NCI-H460 (cell line): ENCODE results near the gene BOK. TPM values are rescaled to one million over a fixed set of nuclear protein-coding genes. Genes with fewer than 3 reads are reported as not detected.
"Not testable (repeated sequence)": the region's sequence is repeated elsewhere in the genome, so short reads cannot be mapped to it uniquely, and the experiment has no call there.

Experiments used
- DNase-seq: peaks from one replicate; pipeline ENCODE4 v3.0.0-alpha.2; 2016; ENCODE audit warnings: low read depth; ENCODE audit errors: extremely low read depth
- total RNA-seq: library from RNA; depleted of rRNA; stranded (reverse); fragments of >200 nt; shearing (Covaris generic); gene quantifications from 2 replicates; pipeline ENCODE4 v1.2.3, GENCODE V29; 2014

The BOK gene
- total RNA-seq, 1 experiment from 2014 or later, result 8.9 TPM

DNA sequence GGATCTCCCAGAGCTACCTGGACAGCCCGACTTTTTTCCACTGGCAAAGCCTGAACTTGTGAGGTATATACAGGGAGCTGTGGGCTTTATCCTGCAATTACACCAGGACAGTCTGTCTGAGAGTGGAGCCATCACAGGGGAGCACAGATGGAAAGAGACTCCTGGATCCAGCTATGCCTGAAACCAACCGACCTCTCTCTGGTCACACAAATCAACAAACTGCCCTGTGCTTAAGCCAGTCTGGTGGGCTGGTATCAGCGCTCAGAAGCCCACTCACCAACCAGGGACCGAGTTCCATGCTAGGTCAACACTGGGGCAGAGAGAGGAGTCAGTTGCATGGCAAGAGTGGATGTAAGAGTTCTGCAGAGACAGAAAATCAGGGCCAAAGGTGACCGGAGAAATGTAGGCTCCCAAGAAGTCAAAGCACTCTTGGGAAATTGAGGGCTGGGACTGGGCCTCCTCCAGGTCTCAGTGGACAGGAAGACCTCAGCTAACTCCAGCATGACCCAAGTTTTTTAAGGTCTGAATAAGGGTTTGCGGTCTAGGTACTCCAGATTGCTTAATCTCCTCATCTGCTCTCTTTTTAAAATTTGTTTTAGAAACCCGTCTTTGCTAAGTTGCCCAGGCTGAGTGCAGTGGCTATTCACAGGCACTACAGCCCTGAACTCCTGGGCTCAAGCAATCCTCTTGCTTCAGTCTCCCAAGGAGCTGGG, 3.8 kb upstream of the BOK start:
- DNase-seq, result no peak

DNA sequence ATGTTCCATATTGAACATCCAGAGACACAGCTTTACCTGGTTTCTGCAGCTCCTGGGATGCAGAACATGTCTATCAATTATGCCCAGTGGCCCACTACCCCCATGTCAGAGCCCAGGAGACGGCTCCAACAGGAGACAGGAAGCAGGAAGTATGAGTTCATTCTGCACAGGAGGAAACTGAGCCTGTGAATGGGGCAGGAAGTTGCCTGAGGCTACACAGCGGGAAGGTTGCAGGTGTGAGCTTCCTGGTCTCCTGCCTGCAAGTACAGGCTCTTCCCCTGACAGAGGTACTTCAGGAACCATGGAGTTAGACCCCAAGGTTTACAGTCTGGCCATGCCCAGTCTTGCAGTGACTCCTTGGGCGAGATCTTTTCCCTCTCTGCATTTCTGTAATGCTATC, 2.8 kb upstream of the BOK start:
- DNase-seq, result no peak

GRCh38 chr2:241556746-241557145, 1.8 kb upstream of the BOK start:
- DNase-seq, result no peak

DNA sequence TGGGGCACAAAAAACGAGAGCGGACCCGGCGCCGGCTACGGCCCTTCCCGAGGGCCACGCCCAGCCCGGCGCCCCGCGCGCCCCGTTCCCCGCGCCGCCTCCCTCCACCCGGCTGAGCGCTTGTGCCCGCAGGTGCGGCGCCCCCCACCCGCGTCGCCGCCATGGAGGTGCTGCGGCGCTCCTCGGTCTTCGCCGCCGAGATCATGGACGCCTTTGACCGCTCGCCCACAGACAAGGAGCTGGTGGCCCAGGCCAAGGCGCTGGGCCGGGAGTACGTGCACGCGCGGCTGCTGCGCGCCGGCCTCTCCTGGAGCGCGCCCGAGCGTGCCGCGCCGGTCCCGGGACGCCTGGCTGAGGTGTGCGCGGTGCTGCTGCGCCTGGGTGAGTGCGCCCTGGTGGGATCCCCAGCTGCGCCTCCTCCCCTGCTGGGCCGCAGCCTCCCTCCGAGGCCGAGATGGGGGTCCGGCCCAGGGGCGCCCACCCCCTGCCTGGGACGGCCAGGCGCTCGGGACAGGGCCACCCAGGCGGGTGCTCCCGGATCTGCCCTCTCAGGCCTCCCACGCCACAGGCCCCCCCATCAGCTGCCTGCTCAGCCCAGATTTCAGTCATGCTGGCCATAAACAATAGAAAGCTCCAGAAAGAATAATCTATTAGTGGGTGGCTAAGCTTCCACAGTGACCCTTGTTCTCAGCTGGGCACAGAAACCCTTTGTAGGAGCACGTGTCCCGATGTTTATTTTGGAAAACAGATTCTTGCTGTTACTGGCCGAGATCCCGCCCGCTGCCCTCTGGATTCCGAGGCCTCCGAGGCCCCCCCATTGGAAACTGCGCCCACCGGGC, 997 bp downstream of the BOK start:
- DNase-seq, result peak; percentile 28

- DNase-seq, result no peak
Measured at GRCh38 chr2:241560162-241560882, 1.8 kb downstream of the BOK start.

DNA sequence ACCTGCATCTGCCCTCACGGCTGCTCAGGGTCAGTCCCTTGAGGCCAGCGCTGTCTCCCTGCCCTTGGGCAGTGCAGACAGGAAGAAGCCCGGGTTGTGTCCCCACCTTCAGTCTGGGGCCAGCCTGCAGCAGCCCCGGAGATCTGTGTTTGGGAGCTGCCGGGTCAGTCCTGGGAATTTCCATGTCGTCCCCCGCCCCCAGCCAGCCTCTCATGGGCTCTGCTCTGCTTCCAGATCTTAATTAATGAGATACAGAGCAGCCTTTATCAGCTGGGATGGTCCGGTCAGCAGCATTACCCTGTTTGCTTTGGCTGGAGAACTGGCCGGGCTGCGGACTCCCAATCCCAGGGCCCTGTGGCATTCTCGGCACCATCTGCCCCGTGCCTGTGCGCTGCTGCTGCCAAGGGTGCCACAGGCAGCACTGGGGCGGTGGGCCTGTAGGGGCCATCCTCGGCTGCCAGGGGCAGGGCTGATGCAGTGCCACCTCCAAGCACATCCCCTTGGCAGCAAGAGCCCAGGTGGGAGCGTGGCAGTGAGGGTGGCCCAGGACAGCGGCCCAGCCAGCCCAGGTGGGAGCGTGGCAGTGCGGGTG, 2.4 kb downstream of the BOK start:
- no peak for DNase-seq

GRCh38 chr2:241561832-241562231, 3.3 kb downstream of the BOK start:
- no peak for DNase-seq

DNA sequence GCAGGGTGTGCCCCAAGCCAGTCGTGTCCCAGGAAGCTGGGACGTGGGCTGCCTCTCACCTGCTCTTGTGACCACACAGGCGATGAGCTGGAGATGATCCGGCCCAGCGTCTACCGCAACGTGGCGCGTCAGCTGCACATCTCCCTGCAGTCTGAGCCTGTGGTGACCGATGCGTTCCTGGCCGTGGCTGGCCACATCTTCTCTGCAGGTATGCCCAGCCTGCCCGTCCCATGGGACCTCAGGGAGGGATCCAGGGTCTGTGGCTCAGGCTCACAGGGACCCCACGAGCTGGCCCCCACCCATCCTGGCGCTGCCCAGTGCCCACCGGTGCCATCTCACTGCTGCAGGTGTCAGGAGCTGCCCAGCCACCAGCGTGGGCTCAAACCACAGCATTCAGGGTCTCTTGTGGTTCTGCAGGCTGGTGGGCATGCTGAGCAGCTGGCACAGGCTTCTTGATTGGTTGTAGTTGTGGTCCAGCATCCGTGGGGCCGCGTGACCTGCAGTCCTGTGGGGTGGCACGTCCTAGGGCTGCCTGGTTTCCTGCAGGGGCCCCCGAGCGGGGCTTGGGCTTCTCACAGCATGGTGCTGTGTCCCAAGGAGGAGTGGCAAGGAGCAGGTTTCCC, 3.8 kb downstream of the BOK start:
- no peak for DNase-seq

DNA sequence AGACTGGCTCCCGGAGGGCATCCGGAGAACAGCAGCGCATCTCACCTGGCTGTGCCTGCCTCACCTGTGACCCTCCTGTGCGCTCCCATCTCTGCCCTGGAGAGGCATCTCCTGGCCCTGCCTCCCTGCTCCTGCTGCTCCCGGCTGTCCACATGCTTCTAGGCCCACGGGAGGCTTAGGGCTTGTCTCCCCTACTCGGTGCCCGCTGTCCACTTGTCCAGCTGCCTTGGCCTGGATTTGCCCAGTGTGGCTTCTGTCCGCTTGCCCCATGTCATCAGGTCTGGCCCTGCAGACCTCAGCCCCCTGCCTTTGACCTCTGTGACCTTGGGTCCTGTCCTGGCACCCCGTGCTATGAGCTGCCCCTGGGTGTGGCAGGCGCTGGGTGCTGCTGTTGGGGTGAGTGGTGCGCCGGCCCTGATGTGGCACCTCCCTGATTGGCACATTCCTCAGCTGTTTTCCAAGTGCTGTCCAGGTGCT, 4.5 kb downstream of the BOK start:
- DNase-seq, result no peak

DNA sequence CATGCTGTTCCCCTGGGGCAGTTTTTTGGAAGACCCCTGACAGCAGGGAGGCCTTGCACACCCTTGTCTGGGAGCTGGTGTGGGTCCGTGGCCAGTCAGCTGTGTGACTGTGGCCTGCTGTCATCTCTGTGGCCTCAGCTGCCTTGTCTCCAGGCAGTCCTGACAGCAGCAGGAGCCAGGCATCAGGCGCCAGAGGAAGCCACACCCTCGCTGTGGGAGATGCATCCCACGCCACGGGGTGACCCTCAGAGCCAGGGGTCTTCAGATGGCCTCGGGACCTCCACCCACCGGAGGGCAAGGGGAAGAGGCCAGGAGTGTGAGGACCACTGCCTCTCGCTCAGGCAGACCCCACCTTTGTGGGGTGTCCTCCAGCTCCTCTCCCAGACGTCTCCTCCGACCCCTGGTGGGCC, 5.0 kb downstream of the BOK start:
- no peak for DNase-seq

DNA sequence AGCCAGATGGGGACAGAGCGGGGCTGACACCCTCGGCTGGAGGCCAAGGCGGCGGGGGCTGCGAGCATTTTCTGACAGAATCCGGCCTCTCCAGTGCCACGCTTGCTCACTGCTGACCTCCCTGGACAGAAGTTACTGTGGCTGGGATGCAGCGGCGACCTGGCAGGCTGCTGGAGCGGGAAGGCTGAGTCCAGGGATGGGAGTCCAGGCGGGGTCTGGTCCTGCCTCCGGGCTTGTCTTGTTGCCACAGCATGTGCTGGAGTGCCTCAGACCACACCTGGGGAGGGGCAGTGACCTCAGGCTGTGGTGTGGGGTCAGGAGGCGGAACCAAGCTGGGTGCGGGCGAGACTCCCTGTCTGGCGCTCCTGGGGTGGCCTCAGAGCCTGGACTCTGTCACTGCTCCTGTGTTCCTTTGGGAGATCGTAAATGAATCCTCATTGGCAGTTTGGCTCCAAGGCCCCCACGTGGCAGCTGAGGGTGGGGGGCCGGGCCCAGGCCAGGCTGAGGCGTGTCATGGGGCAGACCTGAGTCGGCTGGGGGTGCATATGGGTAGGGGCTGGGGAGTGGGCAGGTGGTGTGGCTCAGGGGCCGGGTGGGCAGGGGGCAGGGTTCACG, 5.5 kb downstream of the BOK start:
- DNase-seq, result no peak

GRCh38 chr2:241564596-241565410, 6.3 kb downstream of the BOK start:
- DNase-seq, result no peak

DNA sequence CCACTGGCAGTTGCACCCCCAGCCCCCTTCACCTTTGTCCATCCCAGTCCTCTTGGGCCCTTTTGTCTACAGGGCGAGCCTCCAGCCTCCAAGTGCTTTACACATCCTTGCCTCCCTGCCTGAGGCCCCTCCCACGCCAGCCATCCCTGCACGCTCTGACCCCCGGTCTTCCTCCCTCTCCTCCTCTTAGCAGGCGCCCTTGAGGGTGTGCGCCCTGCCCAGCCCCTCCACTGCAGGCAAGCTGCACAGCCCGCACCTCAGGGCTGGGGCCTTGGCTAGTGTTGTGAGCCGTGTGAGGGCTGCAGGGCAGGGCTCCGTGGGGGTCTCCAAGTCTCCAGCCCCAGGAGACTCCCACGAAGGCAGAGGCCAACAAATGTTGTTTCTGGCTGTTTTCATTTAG, 6.9 kb downstream of the BOK start:
- DNase-seq, result no peak

- not testable (repeated sequence) for DNase-seq
Measured at GRCh38 chr2:241566021-241566420, 7.5 kb downstream of the BOK start.

DNA sequence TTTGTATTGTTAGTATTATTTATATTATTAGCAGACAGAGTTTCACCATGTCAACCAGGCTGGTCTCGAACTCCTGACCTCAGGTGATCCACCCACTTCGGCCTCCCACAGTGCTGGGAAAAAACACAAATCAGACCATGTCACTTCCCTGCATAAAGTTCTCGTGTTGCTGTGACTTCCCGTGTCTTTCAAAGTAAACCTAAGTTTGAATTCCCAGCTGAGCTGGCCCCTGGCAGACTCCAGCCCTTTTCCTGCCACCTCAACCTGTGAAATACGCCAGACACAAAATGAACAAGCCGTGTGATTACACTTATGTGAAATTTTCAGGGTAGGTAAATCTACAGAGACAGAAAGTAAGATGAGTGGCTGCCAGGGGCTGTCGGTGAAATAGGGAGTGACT, 7.9 kb downstream of the BOK start:
- peak; percentile 27 for DNase-seq

GRCh38 chr2:241567266-241567665, 8.7 kb downstream of the BOK start:
- DNase-seq, result not testable (repeated sequence)

DNA sequence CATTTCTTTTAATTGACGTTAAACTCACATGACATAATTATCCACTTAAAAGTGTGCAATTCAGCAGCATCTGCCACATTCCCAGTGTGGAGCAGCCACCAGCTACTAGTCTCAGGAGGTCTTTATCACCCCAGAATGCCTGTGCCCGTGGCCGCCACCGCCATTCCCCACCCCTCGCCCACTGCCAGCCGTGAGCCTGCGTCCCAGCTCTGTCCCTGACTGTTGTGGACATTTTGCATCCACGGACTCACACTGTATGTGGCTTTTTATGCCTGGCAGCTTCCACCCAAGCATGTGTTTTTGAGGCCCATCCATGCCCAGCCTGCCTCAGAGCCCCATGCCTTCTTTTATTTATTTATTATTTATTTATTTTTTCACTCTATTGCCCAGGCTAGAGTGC, 9.2 kb downstream of the BOK start:
- DNase-seq, result no peak

DNA sequence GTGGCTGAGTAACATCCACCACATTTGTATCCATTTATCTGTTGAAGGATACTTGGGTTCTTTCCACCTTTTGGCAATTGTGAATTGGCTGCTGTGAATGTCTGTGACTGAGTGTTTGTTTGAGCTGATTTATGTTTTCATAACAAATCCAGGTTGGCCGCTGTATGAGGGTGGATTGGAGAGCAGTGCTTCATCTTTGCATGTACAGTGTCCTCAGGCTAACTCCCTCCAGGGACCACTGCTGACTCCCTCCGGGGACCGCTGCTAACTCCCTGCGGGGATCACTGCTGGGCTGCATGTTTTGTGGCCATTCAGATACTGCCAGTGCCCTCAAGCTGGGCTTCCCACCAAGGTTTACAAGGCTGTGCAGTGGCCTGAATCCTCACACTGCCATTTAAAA, 10.2 kb downstream of the BOK start:
- no peak for DNase-seq

GRCh38 chr2:241569831-241570281, 11.3 kb downstream of the BOK start:
- no peak for DNase-seq
